Endothelial cell of umbilical vein (primary cell): Measurements from ENCODE around the gene PITPNB. TPM values are rescaled to one million over a fixed set of nuclear protein-coding genes. Genes with fewer than 3 reads are reported as not detected.

Source experiments
- BruUV-seq: library from RNA; stranded (reverse); fragments of 400-500 nt; replicated peaks from 2 replicates; lab custom pipeline; 2021; lab: Mats Ljungman, UMichigan
- CTCF ChIA-PET: fragments of 300-600, 350-600 bp; sonication (Branson Sonifier 250); formaldehyde crosslinking; loops from one replicate; lab custom pipeline; 2021; ENCODE audit warnings: antibody characterized with exemption, inconsistent platforms; lab: Charles Lee
- POLR2A ChIA-PET: fragments of 300-600, 350-600 bp; sonication (Branson Sonifier 250); formaldehyde crosslinking; loops from one replicate; lab custom pipeline; 2021; ENCODE audit warnings: antibody characterized with exemption, inconsistent platforms; lab: Charles Lee
- DNase-seq: peaks from one replicate; pipeline ENCODE4 v3.0.0-alpha.2; 2011; ENCODE audit warnings: low read depth, low spot score
- FAIRE-seq: peaks from 2 replicates; lab custom pipeline; 2011; peaks lifted over from hg19 to GRCh38; lab: Jason Lieb, UNC
- H2AFZ ChIP-seq: 2 replicates; pipeline ENCODE4 v1.6.0; 2012; ENCODE audit warnings: low read depth, low read length, control low read depth, inconsistent platforms
- H3K27ac ChIP-seq: 2 replicates; pipeline ENCODE4 v1.5.1; 2011; ENCODE audit warnings: low read depth, mild to moderate bottlenecking, control low read depth, low read length, moderate library complexity; ENCODE audit not compliant: insufficient read depth
- H3K27me3 ChIP-seq, 2 experiments: 2 replicates each; pipeline versions ENCODE4 v1.6.0 to v1.6.1; 2011; ENCODE audit warnings: low read length in 2 of 2, mixed read lengths in 1 of 2; ENCODE audit not compliant: control insufficient read depth in 2 of 2, insufficient read depth in 2 of 2
- H3K36me3 ChIP-seq, 2 experiments: 2 replicates in 1 of 2; 3 replicates in 1 of 2; pipeline ENCODE4 v1.5.1; 2011; ENCODE audit warnings: low read length in 2 of 2, mild to moderate bottlenecking in 1 of 2, moderate library complexity in 1 of 2; ENCODE audit not compliant: control insufficient read depth in 2 of 2, insufficient read depth in 2 of 2; ENCODE audit errors: extremely low read depth in 1 of 2
- H3K4me1 ChIP-seq: 3 replicates; pipeline ENCODE4 v1.5.1; 2011; ENCODE audit warnings: mild to moderate bottlenecking, low read length; ENCODE audit not compliant: control insufficient read depth, insufficient read depth; ENCODE audit errors: extremely low read depth
- H3K4me2 ChIP-seq: 2 replicates; pipeline ENCODE4 v1.6.1; 2011; ENCODE audit warnings: low read length, control low read depth, mixed read lengths; ENCODE audit not compliant: insufficient read depth
- H3K4me3 ChIP-seq, 3 experiments: fragments of 200-600 bp in 1 of 3; sonication (generic), shearing (Covaris generic) in 1 of 3; replicated peaks in 1 of 3; 2 replicates each; pipeline ENCODE4 v1.5.1; 2011 to 2016; ENCODE audit warnings: control low read depth in 3 of 3, low read length in 3 of 3, mild to moderate bottlenecking in 2 of 3, inconsistent platforms in 1 of 3, low read depth in 1 of 3, moderate library complexity in 1 of 3; ENCODE audit not compliant: insufficient read depth in 1 of 3
- H3K79me2 ChIP-seq: 2 replicates; pipeline ENCODE4 v1.6.0; 2012; ENCODE audit warnings: low read length, inconsistent platforms; ENCODE audit not compliant: control insufficient read depth, insufficient read depth
- H3K9ac ChIP-seq: replicated peaks from 2 replicates; pipeline ENCODE3; 2011; ENCODE audit warnings: low read length, control low read depth; ENCODE audit not compliant: insufficient read depth; ENCODE audit errors: extremely low read depth
- H3K9me1 ChIP-seq: replicated peaks from 3 replicates; pipeline ENCODE4 v1.6.0; 2011; ENCODE audit warnings: mild to moderate bottlenecking, low read length; ENCODE audit not compliant: control insufficient read depth, insufficient read depth; ENCODE audit errors: extremely low read depth
- H3K9me3 ChIP-seq: replicated peaks from 2 replicates; pipeline ENCODE4 v1.5.1; 2012; ENCODE audit warnings: low read length, inconsistent platforms; ENCODE audit not compliant: control insufficient read depth, insufficient read depth
- H4K20me1 ChIP-seq: replicated peaks from 2 replicates; pipeline ENCODE3; 2011; ENCODE audit warnings: mild to moderate bottlenecking, low read length; ENCODE audit not compliant: control insufficient read depth, insufficient read depth; ENCODE audit errors: extremely low read depth
- CTCF ChIP-seq, 2 donors: IDR thresholded peaks; 1 replicate in 1 of 2; 2 replicates in 1 of 2; pipeline ENCODE4 v1.5.1; 2011; ENCODE audit warnings: low read length in 2 of 2, mild to moderate bottlenecking in 2 of 2, moderate library complexity in 2 of 2, control low read depth in 1 of 2, inconsistent platforms in 1 of 2, low read depth in 1 of 2; ENCODE audit not compliant: insufficient read depth in 1 of 2; ENCODE audit errors: extremely low read depth in 1 of 2
- EZH2 ChIP-seq: IDR thresholded peaks from 2 replicates; pipeline ENCODE4 v1.6.1; 2012; ENCODE audit warnings: borderline replicate concordance, low read depth, mild to moderate bottlenecking, moderate library complexity, low read length, inconsistent platforms; ENCODE audit not compliant: severe bottlenecking
- FOS ChIP-seq: IDR thresholded peaks from 2 replicates; pipeline ENCODE4 v1.6.1; 2011; ENCODE audit warnings: mild to moderate bottlenecking, low read length, moderate library complexity, borderline replicate concordance; ENCODE audit not compliant: insufficient read depth
- GATA2 ChIP-seq: IDR thresholded peaks from 2 replicates; pipeline ENCODE4 v1.7.0; 2011; ENCODE audit warnings: low read depth, mild to moderate bottlenecking, moderate library complexity, mixed read lengths, low read length; ENCODE audit not compliant: insufficient read length, insufficient read depth
- JUN ChIP-seq: IDR thresholded peaks from 2 replicates; pipeline ENCODE4 v1.6.1; 2011; ENCODE audit warnings: borderline replicate concordance, low read depth; ENCODE audit not compliant: insufficient read length, insufficient read depth
- MAX ChIP-seq: IDR thresholded peaks from 2 replicates; pipeline ENCODE4 v1.6.1; 2011; ENCODE audit not compliant: insufficient read depth, insufficient read length
- MYC ChIP-seq: IDR thresholded peaks from one replicate; pipeline ENCODE4 v1.6.1; 2011; ENCODE audit warnings: mild to moderate bottlenecking, low read depth, low read length
- POLR2A ChIP-seq: IDR thresholded peaks from 2 replicates; pipeline ENCODE4 v1.6.1; 2012; ENCODE audit warnings: low read depth, mild to moderate bottlenecking, control low read depth, low read length
- POLR2AphosphoS5 ChIP-seq: IDR thresholded peaks from 2 replicates; pipeline ENCODE4 v1.6.1; 2012; ENCODE audit warnings: low read depth, mild to moderate bottlenecking, control low read depth, low read length, moderate library complexity; ENCODE audit not compliant: insufficient read depth
- dilution Hi-C: fragments of 300-500 bp; cut with MboI; formaldehyde crosslinking; loops from one replicate; pipeline ENCODE4 v1.15.0; 2019; ENCODE audit warnings: low sequenced_read_pairs; ENCODE audit not compliant: extremely low pct_ligation_motif_present
- intact Hi-C: fragments of 100-400 bp; cut with micrococcal nuclease; formaldehyde crosslinking; loops from one replicate; pipeline ENCODE4 v1.10.0; 2022
- polyA plus RNA-seq, 4 experiments: library from polyadenylated mRNA; depleted of rRNA in 3 of 4; stranded (reverse) in 3 of 4; unstranded in 1 of 4; fragments of >200 nt; gene quantifications; 2 replicates each; pipeline versions ENCODE4 v1.2.1 to v1.2.3, GENCODE V29; 2011 to 2012; ENCODE audit warnings: missing spikeins in 1 of 4
- total RNA-seq: library from RNA; stranded (reverse); gene quantifications from 2 replicates; pipeline ENCODE4 v1.2.3, GENCODE V29; 2021

PITPNB gene
- total and polyA plus RNA-seq, 2 donors (not counting 3 experiments of a cell fraction or from before 2014, with no cell fraction given), result 29.7 to 108 TPM

- Histone ChIP-seq H3K9me1 (no peaks in the 10 kb centered on the region), H3K36me3 (peaks cover 0 to 16% of the 10 kb centered on the region in 2 experiments), H3K27me3 (no peaks in the 10 kb centered on the region), H3K27ac (no peak overlapping the region), H3K9me3 (no peaks in the 10 kb centered on the region), H4K20me1 (no peaks in the 10 kb centered on the region), H3K4me1 (no peaks in the 10 kb centered on the region), H3K9ac (no peak overlapping the region), H3K4me2 (no peak overlapping the region), H3K4me3 (no peak overlapping the region), H3K79me2 (no peaks in the 10 kb centered on the region), H2AFZ (no peak overlapping the region)
- ChIA-PET CTCF (no interaction called here), POLR2A (no interaction called here)
- FAIRE-seq (no peak), DNase-seq (no peak)
- no TSS peak for BruUV-seq
- dilution Hi-C loops (no loop called here), intact Hi-C loops (no loop called here)
- TF ChIP-seq MAX, result no peak
- TF ChIP-seq EZH2, result no peak
- TF ChIP-seq POLR2AphosphoS5, result no peak
- TF ChIP-seq MYC, result no peak
- TF ChIP-seq JUN, result no peak
- no peak for TF ChIP-seq FOS
- no peak for TF ChIP-seq GATA2
- TF ChIP-seq CTCF (IDR thresholded peaks at IDR 0.05; ENCODE audit: extremely low read depth in 1 of 2, insufficient read depth in 1 of 2, low read depth in 1 of 2, low read length in 2 of 2), result no peak
- TF ChIP-seq POLR2A, result no peak
Observed at GRCh38 chr22:27843441-27843840, 75.6 kb downstream of the PITPNB start.
